HG02970 (cell line): ENCODE measurements around the gene FCN1.
"Not testable (repeated sequence)": the region's sequence is repeated elsewhere in the genome, so short reads cannot be mapped to it uniquely, and the experiment has no call there.

Experiments used
- ATAC-seq: cut with Tn5 transposase; IDR thresholded peaks from one replicate; pipeline ENCODE4 v1.9.1; 2021; ENCODE audit warnings: mild to moderate bottlenecking, moderate library complexity, moderate number of reproducible peaks; ENCODE audit not compliant: unreplicated experiment, low FRiP score

The FCN1 gene

GRCh38 chr9:134917431-134918373 is at the start of gene FCN1:
Gene FCN1 (minus strand): TSS chr9:134917912. CDS start chr9:134917871, 41 bp downstream.
- ATAC-seq: no peak

DNA sequence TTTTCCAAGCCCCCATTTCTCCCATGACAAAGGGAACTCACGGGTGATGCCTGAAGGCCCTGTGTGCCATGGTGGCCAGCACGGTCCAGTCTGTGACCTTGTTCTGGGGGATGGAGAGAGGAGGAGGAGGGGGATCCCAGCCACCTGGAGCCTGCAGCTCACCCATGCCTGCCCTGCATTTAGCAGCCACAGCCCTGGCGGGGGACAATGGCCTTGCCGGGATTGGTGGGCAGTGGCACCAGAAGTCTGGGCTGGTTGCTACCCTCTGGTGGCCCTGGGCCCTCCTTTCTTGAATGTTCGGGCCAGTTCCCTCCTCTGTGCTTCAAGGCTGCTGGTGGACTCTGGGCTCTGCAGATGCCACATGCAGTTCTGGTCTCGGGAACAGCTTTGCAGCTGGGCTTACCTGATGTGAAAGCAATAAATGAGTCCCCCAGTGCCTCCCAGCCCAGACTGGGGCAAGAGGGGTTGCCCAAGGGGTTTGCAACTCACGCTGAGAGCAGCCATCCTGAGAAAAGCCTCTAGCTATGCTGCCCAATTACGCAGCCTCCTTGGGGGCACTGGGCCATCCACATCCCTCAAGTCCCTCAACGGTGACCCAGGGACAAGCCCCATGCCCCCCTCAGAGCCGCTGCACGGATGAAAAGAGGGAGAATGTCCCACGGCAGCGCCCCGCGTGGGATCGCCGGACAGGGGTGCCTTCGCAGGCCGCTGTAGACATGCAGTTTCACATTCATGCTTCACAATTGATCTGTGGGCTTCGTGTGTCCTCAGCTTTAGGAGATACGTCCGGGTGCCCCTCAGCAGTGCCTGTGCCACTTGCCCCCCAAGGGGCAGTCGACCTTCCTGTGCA is 49.2 kb upstream of the FCN1 start:
- ATAC-seq: no peak

- ATAC-seq: no peak
These were observed 48.6 kb upstream of the FCN1 start for GRCh38 chr9:134966270-134966669.

DNA sequence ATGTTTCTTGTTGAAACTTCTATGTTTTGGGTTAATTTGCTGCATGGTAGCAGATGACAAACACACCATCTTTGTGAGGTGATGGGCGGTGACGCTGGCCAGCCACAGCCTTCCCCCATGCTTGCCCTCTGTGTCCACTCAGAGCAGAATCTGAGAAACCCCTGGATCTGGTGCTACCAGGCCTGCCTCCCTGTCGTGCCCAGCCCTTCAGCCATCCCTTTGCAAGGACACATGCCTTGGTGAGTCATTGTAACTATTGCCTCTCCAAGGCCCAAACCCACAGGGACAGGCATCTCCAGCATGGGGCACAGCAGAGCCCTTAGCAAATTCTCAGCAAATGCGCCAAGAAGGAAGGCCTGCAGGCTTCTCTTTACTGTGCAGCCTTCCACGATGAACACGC is 48.1 kb upstream of the FCN1 start:
- ATAC-seq: no peak

GRCh38 chr9:134965411-134965810 is 47.7 kb upstream of the FCN1 start:
- ATAC-seq: no peak

DNA sequence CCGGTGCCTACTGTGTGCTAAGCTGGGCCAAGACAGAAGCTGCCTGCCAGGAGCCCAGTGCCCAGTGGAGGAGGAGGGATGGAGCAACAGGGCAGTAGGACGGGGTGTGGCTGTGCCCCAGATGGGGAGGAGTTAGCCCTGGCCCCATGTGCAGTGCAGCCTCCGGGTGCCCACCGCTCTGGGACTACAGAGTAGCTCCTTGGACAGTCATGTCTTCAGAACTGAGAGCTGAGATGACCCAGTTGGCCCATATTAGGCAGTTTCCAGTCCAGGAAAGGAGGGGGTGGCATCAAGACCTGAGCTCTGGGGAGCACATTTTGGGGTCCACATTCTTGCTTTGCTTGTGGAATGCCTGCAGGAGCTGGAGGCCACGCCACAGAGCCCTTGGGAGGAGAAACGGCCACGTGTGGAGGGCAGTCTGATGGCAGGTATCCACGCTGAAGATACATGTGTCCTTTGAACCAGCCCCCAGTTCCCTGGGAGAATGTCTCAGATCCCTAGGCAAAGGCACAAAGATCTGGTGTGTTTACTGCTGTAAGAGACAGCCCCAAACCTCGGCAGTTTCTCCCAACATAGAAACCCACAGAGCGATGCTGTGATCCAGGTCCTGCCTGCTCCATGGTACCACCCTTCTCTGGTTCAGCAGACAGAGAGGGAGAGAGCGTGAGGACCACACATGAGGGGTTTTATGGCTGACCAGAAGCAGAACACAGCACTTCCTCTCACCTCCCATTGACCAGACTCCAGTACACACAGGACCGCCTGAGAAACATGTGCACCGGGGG is 46.8 kb upstream of the FCN1 start:
- no peak for ATAC-seq

DNA sequence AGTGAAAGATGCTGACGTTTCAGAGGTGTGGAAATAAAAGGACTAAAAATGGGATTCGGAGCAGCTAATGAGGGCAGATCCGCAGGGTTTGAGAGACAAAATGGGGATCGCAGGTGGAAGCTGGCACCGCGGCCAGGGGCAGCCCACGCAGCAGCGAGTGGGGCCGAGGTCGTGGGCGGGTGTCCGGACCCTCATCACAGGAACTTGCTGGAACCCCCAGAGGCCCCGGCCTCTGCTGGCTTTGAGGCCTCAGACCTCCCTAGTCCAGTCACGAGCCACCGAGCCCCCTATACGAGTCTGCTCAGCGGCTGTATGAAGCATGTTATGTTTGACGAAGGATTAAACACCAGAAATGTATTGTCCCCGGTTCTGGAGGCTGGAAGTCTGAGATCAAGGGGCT is 45.8 kb upstream of the FCN1 start:
- no peak for ATAC-seq

DNA sequence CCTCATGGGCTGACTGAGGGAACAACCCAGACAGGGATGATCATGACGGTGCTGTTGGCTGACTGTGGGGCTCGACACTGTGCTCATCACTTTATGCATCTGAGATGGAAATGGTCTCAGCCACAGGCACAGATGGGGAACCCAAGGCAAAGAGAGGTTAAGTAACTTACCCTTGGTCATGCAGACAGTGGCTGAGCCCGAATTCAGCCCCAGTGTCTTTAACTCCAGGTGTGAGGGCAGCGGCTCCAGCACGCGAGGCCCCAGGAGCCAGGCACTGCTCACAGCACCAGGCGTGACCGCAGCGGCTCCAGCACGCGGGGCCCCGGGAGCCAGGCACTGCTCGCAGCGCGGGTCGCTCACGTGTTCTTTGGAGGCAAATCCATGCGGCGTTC is 45.3 kb upstream of the FCN1 start:
- no peak for ATAC-seq

DNA sequence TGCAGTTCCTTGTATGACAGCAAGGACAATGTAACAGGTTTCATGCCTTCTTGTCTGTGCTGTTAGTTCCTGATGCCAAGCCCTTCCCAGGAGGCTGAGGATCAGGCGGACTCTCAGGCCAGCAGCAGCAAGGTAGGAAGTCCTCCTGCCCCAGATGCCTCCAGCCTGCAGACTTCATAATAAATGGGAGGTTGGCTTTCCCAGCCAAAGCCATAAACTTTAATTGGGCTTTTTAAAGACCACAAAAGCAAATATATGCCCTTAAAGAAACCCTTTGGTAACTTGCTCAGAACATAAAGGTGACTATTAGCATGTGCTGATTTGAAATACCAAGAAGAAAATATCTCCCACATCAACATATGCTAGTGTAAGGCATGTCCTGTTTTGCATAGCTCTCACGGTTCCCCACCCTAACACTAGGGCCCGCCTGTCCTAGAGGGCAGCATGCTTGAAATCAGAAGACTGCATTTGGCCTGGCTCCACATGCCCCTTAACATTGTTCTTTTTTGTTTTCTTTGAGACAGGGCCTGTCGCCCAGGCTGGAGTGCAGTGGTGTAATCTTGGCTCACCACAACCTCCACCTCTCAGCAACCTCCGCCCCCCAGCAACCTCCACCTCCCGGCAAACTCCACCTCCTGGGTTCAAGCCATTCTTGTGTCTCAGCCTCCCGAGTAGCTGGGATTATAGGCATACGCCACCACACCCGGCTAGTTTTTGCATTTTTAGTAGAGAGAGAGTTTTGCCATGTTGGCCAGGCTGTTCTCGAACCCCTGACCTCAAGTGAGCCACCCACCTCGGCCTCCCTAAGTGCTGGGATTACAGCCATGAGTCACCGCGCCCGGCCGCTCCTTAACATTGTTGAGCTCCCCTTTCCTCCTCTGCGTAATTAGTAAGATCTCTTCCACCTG is 44.6 kb upstream of the FCN1 start:
- ATAC-seq: no peak

DNA sequence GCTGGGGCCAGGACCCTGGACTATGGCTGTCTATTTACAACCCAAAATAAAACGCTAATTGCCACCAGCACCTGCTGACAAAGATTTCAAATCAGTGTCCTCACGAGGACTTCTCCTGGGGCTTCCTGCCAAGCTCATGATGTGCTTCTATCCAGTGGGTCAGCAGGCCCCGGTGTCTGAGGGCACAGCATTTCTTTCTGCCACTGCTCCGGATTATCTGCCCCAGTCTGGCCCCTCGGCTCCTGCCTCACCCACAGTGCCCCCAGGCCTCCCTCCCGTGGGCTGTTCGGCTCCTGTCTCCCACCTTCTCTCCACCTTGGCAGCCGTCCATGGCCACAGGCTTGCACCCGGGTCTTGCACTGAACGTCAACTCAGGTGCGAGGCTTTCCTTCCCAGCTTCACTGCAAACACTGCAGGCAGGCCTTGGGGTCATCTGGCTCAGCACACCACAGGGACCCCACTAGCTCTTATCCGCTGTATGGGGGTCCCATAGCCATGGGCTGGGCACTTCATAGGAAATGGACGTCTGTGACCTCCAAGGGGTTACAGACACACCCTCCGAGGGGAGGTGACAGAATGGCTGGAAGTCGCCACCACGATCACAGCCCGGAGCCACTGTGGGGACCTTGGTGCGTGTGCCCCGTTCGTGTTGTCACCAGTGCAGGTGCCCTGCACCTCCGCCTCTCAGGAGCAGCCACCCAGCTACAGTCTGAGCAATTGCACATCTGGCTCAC is 43.8 kb upstream of the FCN1 start:
- ATAC-seq: no peak

GRCh38 chr9:134960701-134961181 is 43.0 kb upstream of the FCN1 start:
- ATAC-seq: no peak

DNA sequence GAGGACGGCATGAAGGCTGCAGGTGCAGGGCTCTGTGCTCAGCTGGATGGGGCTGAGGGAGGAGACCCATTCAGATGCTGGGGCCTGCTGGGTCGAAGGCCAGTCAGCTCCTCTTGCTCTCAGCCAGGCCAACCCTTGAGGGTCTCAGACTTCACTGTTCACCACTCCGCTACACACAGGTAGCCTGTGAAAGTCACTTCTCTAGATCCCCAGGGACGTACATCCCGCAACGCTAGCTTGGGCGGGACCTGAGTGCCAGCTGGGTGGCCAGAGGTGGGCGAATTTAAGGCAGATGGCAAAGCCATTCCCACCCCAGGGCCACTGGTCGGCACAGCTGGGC is 42.2 kb upstream of the FCN1 start:
- no peak for ATAC-seq

GRCh38 chr9:134959126-134959970 is 41.6 kb upstream of the FCN1 start:
- ATAC-seq: no peak

DNA sequence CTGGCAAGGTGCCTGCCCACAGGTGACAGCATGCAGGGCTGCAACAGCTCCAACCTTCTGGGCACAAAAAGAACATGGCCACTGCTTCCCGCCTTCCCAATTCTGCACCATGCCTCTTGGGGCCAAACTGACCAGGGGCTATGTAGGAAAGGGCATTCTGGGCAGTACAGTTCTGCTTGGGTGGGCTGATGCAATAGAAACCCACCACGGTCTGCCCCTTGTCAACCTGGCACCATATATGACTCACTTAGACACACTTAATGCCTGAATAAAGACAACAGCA is 40.2 kb upstream of the FCN1 start:
- no peak for ATAC-seq

- no peak for ATAC-seq
These were observed 39.6 kb upstream of the FCN1 start for GRCh38 chr9:134957165-134957944.

DNA sequence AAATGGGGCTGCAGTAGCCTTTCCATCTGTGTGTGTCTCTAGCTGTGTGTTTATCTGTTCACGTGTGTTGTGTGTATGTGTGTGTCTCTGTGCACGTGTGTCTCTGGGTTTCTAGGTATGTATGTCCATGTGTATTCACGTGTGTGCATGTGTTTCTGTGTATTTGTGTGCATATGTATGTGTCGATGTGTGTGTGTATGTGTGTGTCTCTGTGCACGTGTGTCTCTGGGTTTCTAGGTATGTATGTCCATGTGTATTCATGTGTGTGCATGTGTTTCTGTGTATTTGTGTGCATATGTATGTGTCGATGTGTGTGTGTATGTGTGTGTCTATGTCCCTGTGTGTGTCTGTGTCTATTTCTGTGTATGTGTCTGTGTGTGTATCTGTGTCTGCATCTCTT is 38.7 kb upstream of the FCN1 start:
- ATAC-seq: not testable (repeated sequence)

GRCh38 chr9:134955801-134956200 is 38.1 kb upstream of the FCN1 start:
- no peak for ATAC-seq

GRCh38 chr9:134955156-134955555 is 37.4 kb upstream of the FCN1 start:
- ATAC-seq: no peak
